Activated naive CD8-positive, alpha-beta T cell treated with anti-CD3 and anti-CD28 coated beads, Interleukin-2, amount 50 U/mL, for 24 hours (primary cell): Measurements from ENCODE around the gene FOXD4L6.
"Not testable (repeated sequence)": the region's sequence is repeated elsewhere in the genome, so short reads cannot be mapped to it uniquely, and the experiment has no call there.

Source experiments
- ATAC-seq: fragments of 150-1000 bp; cut with Tn5 transposase; one replicate; pipeline ENCODE4 v1.10.0; 2021
- DNase-seq: peaks from one replicate; pipeline ENCODE4 v3.0.0; 2021
- H3K27ac Mint-ChIP-seq: one replicate; pipeline ENCODE4 v1.8.0; 2021; ENCODE audit warnings: mild to moderate bottlenecking, mixed read lengths
- H3K27me3 Mint-ChIP-seq: one replicate; pipeline ENCODE4 v1.8.0; 2021; ENCODE audit warnings: mixed read lengths
- H3K36me3 Mint-ChIP-seq: one replicate; pipeline ENCODE4 v1.8.0; 2021; ENCODE audit warnings: low read depth, mixed read lengths
- H3K4me1 Mint-ChIP-seq: one replicate; pipeline ENCODE4 v1.8.0; 2021; ENCODE audit warnings: mixed read lengths
- H3K4me3 Mint-ChIP-seq: one replicate; pipeline ENCODE4 v1.8.0; 2021; ENCODE audit warnings: mild to moderate bottlenecking, moderate library complexity, mixed read lengths
- H3K9me3 Mint-ChIP-seq: one replicate; pipeline ENCODE4 v1.8.0; 2021; ENCODE audit warnings: mixed read lengths

FOXD4L6 gene

DNA sequence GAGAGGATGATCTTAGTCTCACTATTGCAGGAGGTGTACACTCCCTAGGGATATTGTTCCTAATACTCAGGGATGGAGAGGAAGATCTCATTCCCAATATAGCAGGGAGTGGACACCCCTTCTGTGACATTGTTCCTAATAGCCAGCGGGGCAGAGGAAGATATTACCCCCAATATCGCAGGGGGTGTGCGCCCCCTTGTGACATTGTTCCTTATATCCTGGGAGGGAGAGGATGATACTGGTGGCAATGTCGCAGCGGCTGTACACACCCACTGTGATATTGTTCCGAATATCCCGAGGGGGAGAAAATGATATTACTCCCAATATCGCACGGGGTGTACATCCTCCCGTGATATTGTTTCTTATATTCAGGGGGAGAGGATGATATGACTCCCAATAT is 17.6 kb downstream of the FOXD4L6 start:
- H3K9me3 Mint-ChIP-seq, H3K4me3 Mint-ChIP-seq, H3K36me3 Mint-ChIP-seq, H3K27me3 Mint-ChIP-seq, H3K4me1 Mint-ChIP-seq, H3K27ac Mint-ChIP-seq, ATAC-seq: not testable (repeated sequence)
- DNase-seq: peak; percentile 6

DNA sequence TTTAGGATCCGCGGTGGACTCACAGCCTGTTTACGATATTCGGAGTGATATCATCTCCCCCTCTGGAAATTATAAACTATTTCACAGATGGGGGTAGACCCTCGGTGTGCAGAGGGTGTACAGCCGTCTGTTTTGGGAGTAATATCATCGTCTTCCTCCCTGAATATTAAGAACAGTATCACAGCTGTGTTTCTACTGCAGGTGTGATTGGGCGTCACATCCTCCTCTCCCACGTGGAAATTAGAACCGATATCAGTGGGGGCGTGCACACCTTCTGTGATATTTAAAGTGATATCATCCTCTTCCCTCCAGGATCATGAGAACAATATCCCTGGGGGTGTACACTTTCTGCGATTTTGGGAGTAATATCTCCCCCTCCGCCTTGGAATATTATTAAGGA is 19.2 kb downstream of the FOXD4L6 start:
- not testable (repeated sequence) for H3K27ac Mint-ChIP-seq, DNase-seq, H3K4me3 Mint-ChIP-seq, H3K9me3 Mint-ChIP-seq, H3K36me3 Mint-ChIP-seq, ATAC-seq, H3K4me1 Mint-ChIP-seq, H3K27me3 Mint-ChIP-seq

DNA sequence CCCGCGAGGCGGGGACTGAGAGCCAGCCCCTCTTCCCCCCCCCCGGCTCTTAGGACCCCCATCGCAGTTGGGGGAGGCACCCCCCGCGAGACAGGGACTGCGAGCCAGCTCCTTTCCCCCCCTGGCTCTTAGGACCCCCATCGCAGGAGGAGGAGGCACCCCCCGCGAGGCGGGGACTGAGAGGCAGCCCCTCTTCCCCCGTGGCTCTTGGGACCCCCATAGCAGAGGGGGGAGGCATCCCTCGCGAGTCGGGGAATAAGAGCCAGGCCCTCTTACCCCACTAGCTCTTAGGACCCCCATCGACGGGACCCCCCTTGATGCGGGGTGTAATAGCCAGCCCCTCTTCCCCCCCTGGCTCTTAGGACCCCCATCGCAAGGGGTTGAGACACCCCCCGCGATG is 19.7 kb downstream of the FOXD4L6 start:
- not testable (repeated sequence) for ATAC-seq, H3K27ac Mint-ChIP-seq, DNase-seq, H3K4me3 Mint-ChIP-seq, H3K4me1 Mint-ChIP-seq, H3K36me3 Mint-ChIP-seq, H3K9me3 Mint-ChIP-seq, H3K27me3 Mint-ChIP-seq

DNA sequence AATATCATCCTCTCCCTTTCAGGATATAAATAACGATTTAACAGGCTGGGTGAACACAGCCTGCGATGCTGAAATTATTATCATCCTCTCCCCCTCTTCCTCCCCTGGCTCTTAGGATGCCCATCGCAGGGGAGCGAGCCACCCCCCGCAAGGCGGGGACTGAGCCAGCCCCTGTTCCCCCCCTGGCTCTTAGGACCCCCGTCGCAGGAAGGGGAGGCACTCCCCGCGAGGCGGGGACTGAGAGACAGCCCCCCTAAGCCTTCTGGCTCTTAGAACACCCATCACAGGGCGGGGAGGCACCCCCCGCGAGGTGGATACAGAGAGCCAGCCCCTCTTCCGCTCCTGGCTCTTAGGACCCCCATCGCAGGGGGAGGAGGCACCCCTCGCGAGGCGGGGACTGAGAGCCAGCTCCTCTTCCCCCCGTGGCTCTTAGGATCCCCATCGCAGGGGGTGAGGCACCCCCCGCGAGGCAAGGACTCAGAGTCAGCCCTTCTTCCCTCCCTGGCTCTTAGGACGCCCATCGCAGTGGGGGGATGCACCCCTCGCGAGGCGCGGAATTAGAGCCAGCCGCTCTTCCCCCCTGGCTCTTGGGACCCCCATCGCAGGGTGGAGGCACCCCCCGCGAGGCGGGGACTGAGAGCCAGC is 21.9 kb downstream of the FOXD4L6 start:
- H3K4me3 Mint-ChIP-seq, ATAC-seq, H3K36me3 Mint-ChIP-seq, DNase-seq, H3K4me1 Mint-ChIP-seq, H3K9me3 Mint-ChIP-seq, H3K27ac Mint-ChIP-seq, H3K27me3 Mint-ChIP-seq: not testable (repeated sequence)

DNA sequence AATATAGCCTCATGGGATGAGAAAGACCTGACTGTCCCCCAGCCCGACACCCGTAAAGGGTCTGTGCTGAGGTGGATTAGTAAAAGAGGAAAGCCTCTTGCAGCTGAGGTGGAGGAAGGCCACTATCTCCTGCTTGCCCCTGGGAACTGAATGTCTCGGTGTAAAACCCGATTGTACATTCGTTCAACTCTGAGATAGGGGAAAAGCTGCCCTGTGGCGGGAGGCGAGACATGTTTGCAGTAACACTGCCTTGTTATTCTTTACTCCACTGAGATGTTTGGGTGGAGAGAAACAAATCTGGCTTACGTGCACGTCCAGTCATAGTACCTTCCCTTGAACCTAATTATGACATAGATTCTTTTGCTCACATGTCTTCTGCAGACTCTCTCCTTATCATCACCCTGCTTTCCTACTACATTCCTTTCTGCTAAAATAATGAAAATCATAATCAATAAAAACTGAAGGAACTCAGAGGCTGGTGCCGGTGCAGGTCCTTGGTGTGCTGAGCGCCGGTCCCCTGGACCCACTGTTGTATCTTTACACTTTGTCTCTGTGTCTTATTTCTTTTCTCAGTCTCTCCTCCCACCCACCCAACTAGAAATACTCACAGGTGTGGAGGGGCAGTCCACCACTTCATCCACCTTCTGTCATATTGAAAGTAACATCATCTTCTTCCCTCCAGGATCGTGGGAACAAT is 22.8 kb downstream of the FOXD4L6 start:
- DNase-seq, H3K4me1 Mint-ChIP-seq, ATAC-seq, H3K9me3 Mint-ChIP-seq, H3K27ac Mint-ChIP-seq, H3K27me3 Mint-ChIP-seq, H3K4me3 Mint-ChIP-seq, H3K36me3 Mint-ChIP-seq: not testable (repeated sequence)

DNA sequence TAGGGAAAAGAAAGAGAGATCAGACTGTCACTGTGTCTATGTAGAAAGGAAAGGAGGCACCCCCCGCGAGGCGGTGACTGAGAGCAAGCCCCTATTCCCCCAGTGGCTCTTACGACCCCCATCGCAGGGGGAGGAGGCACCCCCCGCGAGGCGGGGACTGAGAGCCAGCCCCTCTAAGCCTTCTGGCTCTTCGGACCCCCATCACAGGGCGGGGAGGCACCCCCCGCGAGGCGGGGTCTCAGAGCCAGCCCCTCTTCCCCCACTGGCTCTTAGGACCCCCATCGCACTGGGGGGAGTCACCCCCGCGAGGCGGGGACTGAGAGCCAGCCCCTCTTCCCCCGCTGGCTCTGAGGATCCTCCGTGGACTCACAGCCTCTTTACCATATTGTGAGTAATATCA is 23.9 kb downstream of the FOXD4L6 start:
- ATAC-seq, H3K4me3 Mint-ChIP-seq, H3K27me3 Mint-ChIP-seq, DNase-seq, H3K27ac Mint-ChIP-seq, H3K36me3 Mint-ChIP-seq, H3K9me3 Mint-ChIP-seq, H3K4me1 Mint-ChIP-seq: not testable (repeated sequence)

DNA sequence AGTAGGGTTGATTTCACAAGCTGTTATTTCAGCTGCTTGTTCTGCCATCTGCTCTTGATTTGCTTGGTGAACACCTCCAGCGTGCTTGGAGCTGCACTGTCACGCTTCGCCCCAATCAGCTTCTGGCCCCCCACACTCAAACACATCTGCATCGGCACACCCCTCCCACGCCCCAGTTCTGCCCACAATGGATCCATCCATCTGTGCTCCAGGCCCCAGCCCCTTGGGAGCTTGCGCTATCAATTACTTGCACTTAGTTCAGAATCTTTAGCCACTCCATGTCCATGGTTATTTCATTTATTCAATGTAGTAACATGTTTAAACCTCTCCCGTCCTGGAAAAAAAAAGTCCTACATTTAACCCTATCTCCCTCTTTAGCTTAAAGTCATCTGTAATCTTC is 28.0 kb downstream of the FOXD4L6 start:
- not testable (repeated sequence) for DNase-seq, H3K27me3 Mint-ChIP-seq, ATAC-seq, H3K9me3 Mint-ChIP-seq, H3K27ac Mint-ChIP-seq, H3K36me3 Mint-ChIP-seq, H3K4me1 Mint-ChIP-seq, H3K4me3 Mint-ChIP-seq

DNA sequence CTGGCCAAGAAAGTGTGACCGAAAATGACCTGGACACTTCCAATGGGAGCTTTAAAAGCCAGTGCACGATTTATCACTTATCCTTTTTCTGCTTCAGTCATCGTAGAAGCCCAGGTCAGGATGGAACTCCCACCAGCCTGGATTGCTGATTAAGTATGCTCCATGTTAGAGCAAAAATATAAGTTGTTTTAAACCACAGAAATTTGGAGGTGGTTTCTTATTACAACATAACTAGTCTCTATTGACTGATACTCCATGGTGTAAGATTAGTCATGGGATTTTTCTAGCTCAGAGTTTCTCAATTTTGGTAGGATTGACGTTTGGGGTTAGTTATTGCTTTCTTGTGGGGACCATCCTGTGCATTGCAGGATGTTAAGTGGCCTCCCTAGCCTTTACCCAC is 29.7 kb downstream of the FOXD4L6 start:
- ATAC-seq: peak; percentile 59
- H3K9me3 Mint-ChIP-seq, H3K36me3 Mint-ChIP-seq, DNase-seq, H3K27ac Mint-ChIP-seq, H3K4me1 Mint-ChIP-seq, H3K4me3 Mint-ChIP-seq, H3K27me3 Mint-ChIP-seq: not testable (repeated sequence)

DNA sequence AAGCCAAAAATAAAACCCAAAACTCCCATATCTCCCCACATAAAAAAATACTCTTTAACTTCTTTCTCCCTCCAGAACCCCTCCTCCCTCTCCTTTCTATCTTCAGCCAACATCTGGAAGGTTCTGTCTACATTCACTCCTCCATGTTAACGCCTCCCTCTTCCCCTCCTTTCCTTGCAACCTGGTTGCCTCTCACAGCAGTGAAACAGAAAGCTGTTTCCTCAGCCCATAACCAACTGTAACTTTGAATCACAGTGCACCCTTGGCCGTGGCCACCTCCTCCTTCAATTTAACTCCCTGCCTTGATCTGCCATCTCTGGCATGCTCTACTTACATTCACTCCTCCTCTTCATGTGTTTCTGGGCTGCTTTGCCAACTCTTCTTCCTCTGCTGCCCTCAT is 33.4 kb downstream of the FOXD4L6 start:
- not testable (repeated sequence) for H3K27ac Mint-ChIP-seq, H3K4me3 Mint-ChIP-seq, H3K4me1 Mint-ChIP-seq, ATAC-seq, H3K9me3 Mint-ChIP-seq, DNase-seq, H3K36me3 Mint-ChIP-seq, H3K27me3 Mint-ChIP-seq

DNA sequence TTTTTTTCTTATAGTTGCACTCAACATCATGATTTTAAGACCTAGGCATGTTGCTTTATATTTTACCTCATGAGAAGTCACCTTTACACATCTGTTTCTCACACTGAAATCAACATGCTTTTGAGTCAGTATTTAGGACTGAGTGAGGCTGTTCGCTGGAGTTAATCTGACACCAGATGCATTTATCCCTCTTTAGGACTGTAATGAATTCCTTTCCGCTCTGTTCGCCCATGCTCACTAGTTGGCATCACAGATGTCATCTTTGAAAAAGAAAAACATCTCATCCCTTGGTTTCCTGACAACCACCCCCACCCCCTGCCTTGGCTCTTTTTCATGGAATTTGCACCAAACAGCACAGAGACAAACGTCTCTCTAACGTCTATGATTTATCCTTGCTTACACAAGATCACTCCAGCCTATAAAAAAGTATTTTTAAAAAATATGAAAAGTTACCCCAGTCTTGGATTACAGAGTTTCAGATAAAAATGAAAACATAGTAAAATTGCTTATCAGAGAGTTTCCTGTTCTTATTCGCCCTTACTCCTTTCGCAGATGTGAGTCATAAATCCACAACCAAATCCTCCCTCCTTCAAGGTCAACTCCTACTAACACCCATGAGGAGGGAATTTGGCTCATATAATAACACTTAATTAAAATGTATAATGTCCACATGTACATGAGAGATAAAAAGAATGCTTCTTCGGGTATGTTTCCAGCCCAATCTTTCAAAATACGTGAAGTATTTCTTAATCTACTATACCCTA is 34.3 kb downstream of the FOXD4L6 start:
- not testable (repeated sequence) for H3K36me3 Mint-ChIP-seq

DNA sequence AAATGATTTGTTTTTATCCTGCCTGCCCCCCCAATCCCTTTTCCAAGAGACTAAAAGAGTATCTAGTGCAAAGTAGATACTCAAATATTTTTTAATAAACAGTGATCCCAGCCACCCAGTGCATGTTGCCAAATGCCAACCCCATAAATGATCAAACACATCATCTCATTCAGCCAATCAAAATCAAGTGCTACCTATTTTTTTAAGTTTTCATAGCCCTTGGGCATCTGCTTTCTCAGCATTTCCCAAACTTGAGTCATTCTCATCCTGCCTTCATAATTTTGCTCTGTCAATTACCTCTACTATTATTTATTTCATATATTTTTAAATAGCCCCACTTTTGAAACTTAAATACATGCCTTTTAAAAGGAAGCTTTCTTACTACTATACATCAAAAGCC is 37.6 kb downstream of the FOXD4L6 start:
- H3K27ac Mint-ChIP-seq, H3K4me1 Mint-ChIP-seq, H3K9me3 Mint-ChIP-seq, H3K4me3 Mint-ChIP-seq, H3K36me3 Mint-ChIP-seq, H3K27me3 Mint-ChIP-seq, DNase-seq, ATAC-seq: not testable (repeated sequence)

More for the DNA sequence above, 34.3 kb downstream of the FOXD4L6 start:
- DNase-seq, H3K4me3 Mint-ChIP-seq, H3K27ac Mint-ChIP-seq, ATAC-seq, H3K27me3 Mint-ChIP-seq, H3K4me1 Mint-ChIP-seq, H3K9me3 Mint-ChIP-seq: not testable (repeated sequence)

DNA sequence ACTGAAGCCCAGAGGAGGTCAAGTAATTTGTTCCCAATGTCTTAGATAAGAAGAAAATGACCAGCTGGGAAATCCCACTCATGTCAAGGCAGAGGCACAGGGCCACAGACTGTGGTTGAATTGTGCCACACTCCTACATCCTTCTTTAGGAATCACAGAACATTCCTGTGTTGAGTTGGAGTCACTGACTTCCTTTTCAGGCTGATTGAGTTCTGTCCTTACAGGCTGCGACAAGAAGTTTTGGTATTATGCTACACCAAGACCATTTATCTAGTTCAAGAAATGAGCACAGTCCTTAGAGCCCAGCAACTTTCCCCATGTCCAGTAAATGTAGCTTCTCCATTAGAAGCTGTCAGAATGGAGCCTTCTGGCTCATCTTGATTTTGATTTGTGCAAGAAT is 38.1 kb downstream of the FOXD4L6 start:
- H3K4me3 Mint-ChIP-seq, DNase-seq, H3K27ac Mint-ChIP-seq, H3K4me1 Mint-ChIP-seq, ATAC-seq, H3K9me3 Mint-ChIP-seq, H3K36me3 Mint-ChIP-seq: not testable (repeated sequence)
- H3K27me3 Mint-ChIP-seq: peaks cover 11% of the 10 kb centered on the region

DNA sequence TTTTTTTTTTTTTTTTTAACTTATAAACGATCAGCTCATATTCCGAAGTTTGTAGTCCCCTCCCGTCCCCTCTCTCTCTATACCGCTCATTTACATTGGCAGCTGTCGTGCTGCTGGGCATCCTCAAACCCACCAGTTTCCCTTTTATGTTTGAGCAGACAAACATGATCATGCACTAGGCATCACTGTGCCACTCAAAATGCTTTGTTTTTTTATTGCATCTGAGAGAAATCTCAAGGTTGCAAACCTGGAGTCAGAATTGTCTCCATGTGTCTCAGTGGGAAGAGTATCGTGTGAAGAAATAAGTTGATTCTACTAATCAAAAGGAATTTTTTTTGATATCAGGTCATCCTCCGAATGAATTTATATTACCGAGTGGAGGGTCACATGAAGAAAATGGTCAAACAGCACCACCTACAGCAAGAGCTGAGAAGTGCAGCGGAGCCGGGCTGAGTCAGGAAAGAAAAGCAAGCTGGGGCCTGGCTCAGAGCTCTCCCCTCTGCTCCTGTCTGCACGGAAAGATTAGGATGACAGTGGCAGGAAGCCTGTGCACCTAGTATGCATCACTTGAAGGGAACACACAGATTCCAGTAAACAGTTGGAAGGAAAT is 39.9 kb downstream of the FOXD4L6 start:
- ATAC-seq: peak; percentile 66

DNA sequence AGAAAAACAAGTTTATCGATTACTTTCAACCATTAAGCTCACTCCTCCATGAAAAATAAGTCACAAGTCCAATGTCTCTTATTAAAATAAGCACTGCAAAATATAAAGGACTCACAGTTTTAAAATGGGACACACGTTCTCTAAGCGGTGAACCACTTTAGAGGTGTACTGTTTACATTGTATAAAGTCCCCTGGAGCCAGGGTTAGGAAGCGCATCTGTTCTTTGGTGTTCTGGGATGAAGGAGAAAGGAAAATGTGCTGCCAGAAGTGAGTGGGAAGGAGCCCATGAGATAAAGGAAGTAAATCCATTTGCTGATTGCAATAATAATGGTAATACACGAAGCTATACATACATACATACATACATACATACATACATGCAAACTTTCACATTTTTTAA is 40.6 kb downstream of the FOXD4L6 start:
- DNase-seq, H3K27ac Mint-ChIP-seq, ATAC-seq, H3K4me1 Mint-ChIP-seq, H3K9me3 Mint-ChIP-seq, H3K36me3 Mint-ChIP-seq, H3K4me3 Mint-ChIP-seq: not testable (repeated sequence)
- H3K27me3 Mint-ChIP-seq: peaks cover 14% of the 10 kb centered on the region

More for the DNA sequence above, 39.9 kb downstream of the FOXD4L6 start:
- not testable (repeated sequence) for H3K36me3 Mint-ChIP-seq, H3K27ac Mint-ChIP-seq, H3K4me1 Mint-ChIP-seq, DNase-seq, H3K9me3 Mint-ChIP-seq, H3K4me3 Mint-ChIP-seq
- H3K27me3 Mint-ChIP-seq: peaks cover 14% of the 10 kb centered on the region
